ENCODE measurements around the gene MRPL19. TPM values are rescaled to one million over a fixed set of nuclear protein-coding genes. Genes with fewer than 3 reads are reported as not detected.

Gene MRPL19
- total RNA-seq, 1 experiment from 2014 or later, result 73.0 TPM

DNA sequence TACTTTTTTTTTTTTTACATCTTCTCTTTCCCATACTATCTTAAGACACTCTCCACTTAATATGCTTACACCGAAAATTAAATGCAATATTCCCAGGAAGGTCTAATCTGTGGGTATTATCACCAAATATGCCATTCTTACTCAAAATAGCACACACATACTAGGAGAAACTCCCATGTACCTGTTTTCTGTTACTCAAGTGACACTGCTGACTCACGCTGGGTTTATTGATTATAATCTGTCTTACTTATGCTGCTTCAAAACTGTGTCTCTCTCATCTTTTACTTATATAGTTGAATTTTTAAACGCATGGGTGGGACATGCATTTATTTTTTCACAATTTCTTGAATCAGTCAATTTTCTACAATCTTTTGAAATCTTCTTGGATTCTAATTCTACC is 29.9 kb downstream of the MRPL19 start:
- Histone ChIP-seq H3K18ac (ENCODE audit: insufficient read length, low read depth, low read length) (no peak overlapping the region), H3K79me1 (ENCODE audit: insufficient read depth, low read depth, low read length, poor library complexity, severe bottlenecking) (no peaks in the 10 kb centered on the region), H3K4ac (ENCODE audit: low read depth, low read length) (no peak overlapping the region), H2AFZ (ENCODE audit: low read length) (no peak overlapping the region), H3K27me3 (ENCODE audit: insufficient read depth, low read length) (no peaks in the 10 kb centered on the region), H2BK12ac (ENCODE audit: insufficient read length, low read depth, low read length) (no peak overlapping the region), H4K8ac (replicated peaks; ENCODE audit: insufficient read length, low read depth, low read length) (no peak overlapping the region), H4K20me1 (ENCODE audit: control insufficient read depth, insufficient read depth, insufficient read length) (no peaks in the 10 kb centered on the region), H3K79me2 (ENCODE audit: insufficient read depth, low read length) (no peaks in the 10 kb centered on the region), H2BK120ac (ENCODE audit: low read depth, low read length, poor library complexity, severe bottlenecking) (no peak overlapping the region), H3K9me3 (ENCODE audit: control insufficient read depth, low read depth, low read length) (no peaks in the 10 kb centered on the region), H3K4me1 (ENCODE audit: insufficient read depth, low read length) (no peaks in the 10 kb centered on the region), H3T11ph (ENCODE audit: low read length) (no peak overlapping the region), H3K23me2 (ENCODE audit: insufficient read length, low read depth, low read length, poor library complexity, severe bottlenecking) (no peaks in the 10 kb centered on the region), H3K4me2 (ENCODE audit: insufficient read depth, insufficient read length, low read length) (no peak overlapping the region), H3K9ac (ENCODE audit: extremely low read depth, insufficient read length, low read length) (no peak overlapping the region), H2AK5ac (ENCODE audit: insufficient read length, low read length) (no peak overlapping the region), H3K56ac (ENCODE audit: insufficient read length, low read depth, low read length) (no peak overlapping the region), H3K14ac (ENCODE audit: insufficient read depth, low read length) (no peak overlapping the region), H2BK20ac (ENCODE audit: low read depth, low read length, poor library complexity, severe bottlenecking) (no peak overlapping the region), H4K5ac (ENCODE audit: insufficient read length, low read depth, low read length) (no peak overlapping the region), H3K23ac (ENCODE audit: insufficient read length, low read depth, low read length) (no peak overlapping the region), H3K27ac (ENCODE audit: insufficient read length, low read depth, low read length) (no peak overlapping the region), H4K91ac (ENCODE audit: insufficient read length, low read depth, low read length) (no peak overlapping the region), H2BK5ac (ENCODE audit: insufficient read length, low read length) (no peak overlapping the region), H2BK15ac (ENCODE audit: low read depth, low read length) (no peak overlapping the region)
- WGBS (ENCODE audit: extremely low coverage, insufficient read length, low lambda C conversion rate), result 100% methylated on average over 1 of the region's 3 CpGs
- peaks cover 2 to 32% (median 19%) of the 10 kb centered on the region in 3 experiments; a peak in 5 of 7 replicates for H3K36me3 Mint-ChIP-seq (ENCODE audit: insufficient read depth in 1 of 3, low read depth in 3 of 3)
- TF ChIP-seq, protein P1, sequence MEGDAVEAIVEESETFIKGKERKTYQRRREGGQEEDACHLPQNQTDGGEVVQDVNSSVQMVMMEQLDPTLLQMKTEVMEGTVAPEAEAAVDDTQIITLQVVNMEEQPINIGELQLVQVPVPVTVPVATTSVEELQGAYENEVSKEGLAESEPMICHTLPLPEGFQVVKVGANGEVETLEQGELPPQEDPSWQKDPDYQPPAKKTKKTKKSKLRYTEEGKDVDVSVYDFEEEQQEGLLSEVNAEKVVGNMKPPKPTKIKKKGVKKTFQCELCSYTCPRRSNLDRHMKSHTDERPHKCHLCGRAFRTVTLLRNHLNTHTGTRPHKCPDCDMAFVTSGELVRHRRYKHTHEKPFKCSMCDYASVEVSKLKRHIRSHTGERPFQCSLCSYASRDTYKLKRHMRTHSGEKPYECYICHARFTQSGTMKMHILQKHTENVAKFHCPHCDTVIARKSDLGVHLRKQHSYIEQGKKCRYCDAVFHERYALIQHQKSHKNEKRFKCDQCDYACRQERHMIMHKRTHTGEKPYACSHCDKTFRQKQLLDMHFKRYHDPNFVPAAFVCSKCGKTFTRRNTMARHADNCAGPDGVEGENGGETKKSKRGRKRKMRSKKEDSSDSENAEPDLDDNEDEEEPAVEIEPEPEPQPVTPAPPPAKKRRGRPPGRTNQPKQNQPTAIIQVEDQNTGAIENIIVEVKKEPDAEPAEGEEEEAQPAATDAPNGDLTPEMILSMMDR (conservative IDR thresholded peaks at IDR 0.05), result no peak
- H3K27me3 Mint-ChIP-seq (ENCODE audit: low read depth), result no peaks in the 10 kb centered on the region
- no peak overlapping the region for H3K4me3 Mint-ChIP-seq
- no peak for DNase-seq
- H3K9me3 Mint-ChIP-seq, result no peaks in the 10 kb centered on the region
- no peak overlapping the region; a peak in 1 of 7 replicates for H3K27ac Mint-ChIP-seq
- no peaks in the 10 kb centered on the region for H3K4me1 Mint-ChIP-seq
